ENCODE measurements around the gene MNAT1.

DNA sequence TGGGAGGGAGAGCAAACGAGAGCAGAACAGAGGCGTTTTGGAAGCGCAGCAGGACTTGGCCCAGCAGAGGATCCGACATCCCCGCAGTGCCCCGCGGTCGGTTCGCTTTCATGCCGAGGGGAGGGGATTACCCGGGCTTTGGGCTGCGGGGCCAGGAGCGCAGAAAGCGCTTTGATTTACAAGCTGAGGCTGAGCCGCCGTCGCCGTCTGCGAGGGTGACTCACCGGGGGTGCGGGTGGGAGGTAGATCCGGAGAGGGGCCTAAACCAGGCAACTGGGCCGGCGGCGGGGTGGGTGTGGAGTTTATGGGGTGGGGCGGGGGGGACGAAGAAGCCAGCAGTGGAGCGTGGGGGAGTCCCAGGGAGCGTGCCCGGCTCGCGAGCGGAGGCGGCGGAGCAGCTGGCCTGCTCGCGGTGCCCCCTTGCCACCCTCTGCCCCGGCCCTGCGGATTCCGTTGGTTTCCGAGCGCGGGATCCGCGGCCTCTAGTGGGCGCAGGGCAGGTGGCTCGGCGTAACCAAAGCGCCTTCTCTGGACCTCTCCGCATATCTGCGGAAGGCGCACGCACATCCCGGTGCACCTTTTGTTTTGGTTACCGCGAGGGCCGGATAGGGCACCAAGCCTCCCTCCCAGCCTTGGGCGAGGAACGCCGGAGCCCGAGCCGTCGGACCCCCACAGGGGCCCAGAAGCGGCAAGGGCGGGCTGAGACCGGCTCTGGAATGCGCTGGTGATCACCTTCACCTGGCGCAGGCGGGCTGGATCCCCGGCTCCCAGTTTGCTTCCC, 13.0 kb upstream of the MNAT1 start:
- TF ChIP-seq, protein P1, sequence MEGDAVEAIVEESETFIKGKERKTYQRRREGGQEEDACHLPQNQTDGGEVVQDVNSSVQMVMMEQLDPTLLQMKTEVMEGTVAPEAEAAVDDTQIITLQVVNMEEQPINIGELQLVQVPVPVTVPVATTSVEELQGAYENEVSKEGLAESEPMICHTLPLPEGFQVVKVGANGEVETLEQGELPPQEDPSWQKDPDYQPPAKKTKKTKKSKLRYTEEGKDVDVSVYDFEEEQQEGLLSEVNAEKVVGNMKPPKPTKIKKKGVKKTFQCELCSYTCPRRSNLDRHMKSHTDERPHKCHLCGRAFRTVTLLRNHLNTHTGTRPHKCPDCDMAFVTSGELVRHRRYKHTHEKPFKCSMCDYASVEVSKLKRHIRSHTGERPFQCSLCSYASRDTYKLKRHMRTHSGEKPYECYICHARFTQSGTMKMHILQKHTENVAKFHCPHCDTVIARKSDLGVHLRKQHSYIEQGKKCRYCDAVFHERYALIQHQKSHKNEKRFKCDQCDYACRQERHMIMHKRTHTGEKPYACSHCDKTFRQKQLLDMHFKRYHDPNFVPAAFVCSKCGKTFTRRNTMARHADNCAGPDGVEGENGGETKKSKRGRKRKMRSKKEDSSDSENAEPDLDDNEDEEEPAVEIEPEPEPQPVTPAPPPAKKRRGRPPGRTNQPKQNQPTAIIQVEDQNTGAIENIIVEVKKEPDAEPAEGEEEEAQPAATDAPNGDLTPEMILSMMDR (IDR thresholded peaks at IDR 0.05): no peak
- TF ChIP-seq POLR2A (IDR thresholded peaks at IDR 0.05): no peak

Data from lower leg skin (tissue), 3 donors.